ENCODE data around the gene CAMK1.
A peak's percentile ranks its signal among the peaks of the same experiment; 100 is the strongest.
"Not testable (repeated sequence)": the region's sequence is repeated elsewhere in the genome, so short reads cannot be mapped to it uniquely, and the experiment has no call there.

Gene CAMK1

GRCh38 chr3:9776896-9777693, 7.3 kb upstream of the CAMK1 start:
- TF ChIP-seq CTCF (IDR thresholded peaks at IDR 0.05; ENCODE audit: borderline replicate concordance, insufficient read depth, low read depth, low read length): no peak
- no peak overlapping the region for H3K4me3 ChIP-seq (ENCODE audit: low read depth, low read length)

GRCh38 chr3:9771007-9771406, 1.3 kb upstream of the CAMK1 start:
- H3K4me3 ChIP-seq (ENCODE audit: low read depth, low read length): not testable (repeated sequence)

- TF ChIP-seq CTCF (IDR thresholded peaks at IDR 0.05; ENCODE audit: borderline replicate concordance, insufficient read depth, low read depth, low read length): no peak
- peak overlapping the region; percentile 32 for H3K4me3 ChIP-seq (ENCODE audit: low read depth, low read length)
These were observed 597 bp upstream of the CAMK1 start for GRCh38 chr3:9770276-9770812.

DNA sequence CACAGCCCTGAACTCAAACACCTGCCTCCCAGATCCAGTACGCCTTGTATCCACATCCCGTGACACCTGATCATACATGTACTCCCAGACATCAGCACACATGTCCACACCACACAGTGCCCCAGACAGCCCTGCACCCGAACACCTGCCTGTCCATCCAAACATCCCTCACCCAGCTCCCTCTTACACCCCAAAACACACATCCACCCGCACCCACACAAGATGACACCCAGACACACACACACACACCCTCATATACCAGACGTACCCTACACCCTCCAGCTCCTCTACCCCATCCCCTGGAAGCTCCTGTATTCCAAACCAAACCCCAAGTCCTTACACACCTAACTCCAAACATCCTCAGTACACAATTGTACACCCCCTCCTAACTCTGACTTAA, 735 bp downstream of the CAMK1 start:
- H3K4me3 ChIP-seq (ENCODE audit: low read depth, low read length): no peak overlapping the region
- TF ChIP-seq CTCF (IDR thresholded peaks at IDR 0.05; ENCODE audit: borderline replicate concordance, insufficient read depth, low read depth, low read length): no peak

GRCh38 chr3:9768141-9768775, 1.5 kb downstream of the CAMK1 start:
- no peak overlapping the region for H3K4me3 ChIP-seq (ENCODE audit: low read depth, low read length)
- no peak for TF ChIP-seq CTCF (IDR thresholded peaks at IDR 0.05; ENCODE audit: borderline replicate concordance, insufficient read depth, low read depth, low read length)

GRCh38 chr3:9767418-9767817, 2.3 kb downstream of the CAMK1 start:
- H3K4me3 ChIP-seq (ENCODE audit: low read depth, low read length): no peak overlapping the region
- TF ChIP-seq CTCF (IDR thresholded peaks at IDR 0.05; ENCODE audit: borderline replicate concordance, insufficient read depth, low read depth, low read length): no peak

- H3K4me3 ChIP-seq (ENCODE audit: low read depth, low read length): no peak overlapping the region
These were observed 3.9 kb downstream of the CAMK1 start for GRCh38 chr3:9765865-9766264.

More at GRCh38 chr3:9765865-9766264, 3.9 kb downstream of the CAMK1 start:
- no peak for TF ChIP-seq CTCF (IDR thresholded peaks at IDR 0.05; ENCODE audit: borderline replicate concordance, insufficient read depth, low read depth, low read length)

All from GM12875 (cell line).